Inferior parietal cortex (tissue), 1 donor: ENCODE results near the gene TACSTD2.
"Not testable (repeated sequence)": the region's sequence is repeated elsewhere in the genome, so short reads cannot be mapped to it uniquely, and the experiment has no call there.

ENCODE experiments used
- DNase-seq: peaks from one replicate; pipeline ENCODE4 v3.0.0-alpha.2; 2016; ENCODE audit errors: extremely low spot score

The TACSTD2 gene

GRCh38 chr1:58587667-58588066 is 10.6 kb upstream of the TACSTD2 start:
- DNase-seq: no peak

- DNase-seq: no peak
Observed at GRCh38 chr1:58586271-58586670, 9.2 kb upstream of the TACSTD2 start.

GRCh38 chr1:58585581-58586151 is 8.6 kb upstream of the TACSTD2 start:
- DNase-seq: no peak

GRCh38 chr1:58585166-58585565 is 8.1 kb upstream of the TACSTD2 start:
- DNase-seq: no peak

- DNase-seq: no peak
Observed at GRCh38 chr1:58584082-58584895, 7.2 kb upstream of the TACSTD2 start.

- no peak for DNase-seq
Observed at GRCh38 chr1:58583496-58583895, 6.4 kb upstream of the TACSTD2 start.

GRCh38 chr1:58582143-58582542 is 5.1 kb upstream of the TACSTD2 start:
- not testable (repeated sequence) for DNase-seq

- DNase-seq: no peak
Observed at GRCh38 chr1:58581641-58582040, 4.6 kb upstream of the TACSTD2 start.

- DNase-seq: peak; percentile 52
Observed at GRCh38 chr1:58580186-58580585, 3.1 kb upstream of the TACSTD2 start.

GRCh38 chr1:58577654-58578030 is 590 bp upstream of the TACSTD2 start:
- DNase-seq: no peak

- DNase-seq: no peak
Observed at GRCh38 chr1:58576325-58576726, 726 bp downstream of the TACSTD2 start.

- no peak for DNase-seq
Observed at GRCh38 chr1:58575551-58576324, 1.3 kb downstream of the TACSTD2 start.

- no peak for DNase-seq
Observed at GRCh38 chr1:58574816-58575215, 2.2 kb downstream of the TACSTD2 start.

GRCh38 chr1:58573705-58574591 is 3.1 kb downstream of the TACSTD2 start:
- no peak for DNase-seq

- DNase-seq: no peak
Observed at GRCh38 chr1:58573138-58573537, 3.9 kb downstream of the TACSTD2 start.

- DNase-seq: no peak
Observed at GRCh38 chr1:58572690-58573089, 4.4 kb downstream of the TACSTD2 start.

- DNase-seq: no peak
Observed at GRCh38 chr1:58571616-58572015, 5.4 kb downstream of the TACSTD2 start.

- no peak for DNase-seq
Observed at GRCh38 chr1:58570817-58571216, 6.2 kb downstream of the TACSTD2 start.

GRCh38 chr1:58570094-58570493 is 7.0 kb downstream of the TACSTD2 start:
- no peak for DNase-seq

GRCh38 chr1:58568911-58569310 is 8.1 kb downstream of the TACSTD2 start:
- no peak for DNase-seq

- no peak for DNase-seq
Observed at GRCh38 chr1:58568271-58568860, 8.7 kb downstream of the TACSTD2 start.
